Activated CD4-positive, alpha-beta T cell treated with anti-CD3 and anti-CD28 coated beads for 4 hours (primary cell): ENCODE results near the gene NAA38.
A peak's percentile ranks its signal among the peaks of the same experiment; 100 is the strongest.
"Not testable (repeated sequence)": the region's sequence is repeated elsewhere in the genome, so short reads cannot be mapped to it uniquely, and the experiment has no call there.

Source experiments
- DNase-seq, 2 donors: peaks; one replicate each; pipeline ENCODE4 v3.0.0-alpha.2; 2020

Gene NAA38

DNA sequence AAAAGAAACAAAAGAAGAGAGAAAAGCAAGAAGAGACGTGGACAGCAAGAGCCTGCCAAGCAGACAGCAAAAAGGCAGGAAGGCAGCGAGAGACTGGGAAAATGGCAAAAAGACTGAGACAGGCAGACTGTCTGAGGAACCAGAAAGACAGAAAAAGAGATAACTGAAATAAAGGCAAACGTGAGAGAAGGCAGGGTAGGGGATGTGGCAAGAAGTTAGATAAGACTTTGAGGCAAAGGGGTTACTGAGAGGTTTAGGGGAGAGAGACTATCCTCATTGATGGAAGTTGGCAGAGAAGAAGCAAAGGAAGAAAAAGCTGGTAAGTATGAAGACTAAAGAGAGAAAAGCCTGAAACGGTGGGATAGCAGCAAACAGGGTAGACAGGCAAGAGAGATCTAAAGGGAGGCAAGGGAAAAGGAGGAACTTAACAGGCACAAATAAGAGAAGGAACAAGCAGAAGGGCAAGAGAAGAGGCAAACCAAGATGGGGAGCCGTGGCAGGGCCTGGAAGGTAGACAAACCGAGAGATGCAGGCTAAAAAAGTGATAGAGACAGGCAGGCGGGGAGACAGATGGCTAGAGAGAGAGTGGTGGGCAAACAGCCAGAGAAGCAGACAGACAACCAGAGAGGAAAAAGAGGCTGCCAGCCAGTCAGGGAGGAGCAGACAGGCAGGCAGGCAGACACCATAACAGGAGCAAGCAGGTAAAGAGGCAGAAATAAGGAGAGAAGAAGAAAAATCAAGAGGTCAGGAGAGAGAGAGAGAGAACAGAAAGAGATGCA, 24.1 kb upstream of the NAA38 start:
- no peak for DNase-seq

DNA sequence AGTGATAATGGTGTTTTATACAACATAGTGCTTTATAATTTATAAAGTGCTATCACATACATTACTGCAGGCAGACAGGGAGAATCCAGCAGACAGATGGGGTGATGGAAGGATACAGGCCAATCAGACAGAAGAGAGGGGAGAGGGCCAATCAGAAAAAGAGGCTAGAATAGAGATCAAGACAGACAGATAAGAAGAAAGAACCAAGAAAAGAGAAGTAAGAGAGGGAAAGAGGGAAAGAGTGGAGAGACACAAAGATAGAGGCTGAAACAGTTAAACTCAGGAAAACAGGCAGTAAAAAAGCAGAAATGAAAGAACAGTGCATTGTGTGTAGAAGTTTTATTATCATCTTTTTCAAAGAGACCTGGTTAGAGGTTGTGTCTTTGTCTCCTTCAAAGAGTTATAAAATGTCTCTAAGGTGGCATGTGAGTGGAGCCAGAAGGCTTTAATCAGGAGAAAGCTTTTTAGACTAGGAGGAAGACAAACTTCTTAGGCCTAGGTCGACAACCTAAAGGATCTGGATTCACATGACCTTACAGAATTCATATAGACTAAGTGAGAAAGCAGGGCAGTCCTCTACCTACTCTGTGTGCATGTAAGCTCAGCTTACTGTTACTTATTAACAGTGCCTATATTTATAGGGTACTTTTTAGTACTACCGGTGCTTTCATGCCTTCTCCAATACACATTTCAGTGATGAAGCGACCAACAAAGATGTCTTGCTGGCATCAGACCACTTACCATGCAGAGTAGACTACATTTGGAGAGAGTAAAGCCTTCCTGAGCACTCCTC, 22.9 kb upstream of the NAA38 start:
- DNase-seq: no peak

DNA sequence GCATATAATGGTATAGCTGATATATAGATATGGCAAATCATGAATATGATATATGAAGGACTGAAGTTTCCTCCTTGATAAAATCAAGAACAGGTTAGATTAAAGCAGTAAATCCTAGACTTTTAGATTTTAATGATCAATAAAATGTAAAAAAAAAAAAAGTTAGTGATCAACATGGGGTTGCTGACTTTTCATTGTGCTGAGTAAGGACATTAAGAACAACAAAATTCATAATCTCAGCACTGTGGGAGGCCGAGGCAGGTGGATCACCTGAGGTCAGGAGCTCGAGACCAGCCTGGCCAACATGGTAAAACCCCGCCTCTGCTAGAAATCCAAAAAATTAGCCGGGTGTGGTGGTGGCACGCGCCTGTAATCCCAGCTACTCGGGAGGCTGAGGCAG, 20.9 kb upstream of the NAA38 start:
- no peak for DNase-seq

DNA sequence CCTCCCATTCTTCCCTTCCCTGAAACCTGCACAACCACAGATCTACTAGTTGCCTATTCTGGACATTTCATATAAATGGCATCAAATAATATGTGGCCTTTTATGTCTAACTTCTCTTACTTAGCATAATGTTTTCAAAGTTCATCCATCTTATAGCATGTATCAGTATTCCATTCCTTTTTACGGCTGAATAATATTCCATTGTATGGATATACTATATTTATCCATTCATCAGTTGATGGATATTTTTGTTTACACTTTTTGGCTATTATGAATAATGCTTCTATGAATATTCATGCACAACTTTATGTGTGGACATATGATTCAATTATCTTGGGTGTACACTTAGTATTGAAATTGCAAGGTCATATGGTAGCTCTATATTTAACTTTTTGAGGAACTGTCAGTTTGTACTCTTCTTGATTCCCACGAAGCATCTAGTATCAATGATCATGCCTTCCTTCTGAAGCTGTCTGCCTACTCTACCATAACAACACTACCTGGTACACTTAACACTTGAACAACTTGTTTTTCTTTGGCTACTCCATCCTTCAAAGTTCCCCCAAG, 18.5 kb upstream of the NAA38 start:
- no peak for DNase-seq

DNA sequence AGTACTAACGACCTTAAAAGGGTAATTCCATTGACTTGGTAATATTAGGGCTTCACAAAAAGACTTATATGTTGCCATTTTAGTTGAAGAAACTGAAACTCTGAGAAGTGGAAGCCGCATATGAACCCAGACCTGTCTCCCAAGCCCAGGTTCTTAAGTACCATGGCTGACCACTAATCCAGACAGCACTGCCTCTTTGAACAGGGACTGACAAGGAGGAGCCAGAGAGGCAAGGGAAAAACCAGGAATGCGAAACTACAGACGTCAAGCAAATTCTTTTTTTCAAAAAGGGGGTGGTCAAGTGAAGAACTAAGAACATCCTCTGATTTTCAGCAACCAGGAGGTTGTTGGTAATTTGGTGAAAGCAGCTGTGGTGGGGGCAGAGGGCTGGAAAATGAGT, 15.7 kb upstream of the NAA38 start:
- no peak for DNase-seq

DNA sequence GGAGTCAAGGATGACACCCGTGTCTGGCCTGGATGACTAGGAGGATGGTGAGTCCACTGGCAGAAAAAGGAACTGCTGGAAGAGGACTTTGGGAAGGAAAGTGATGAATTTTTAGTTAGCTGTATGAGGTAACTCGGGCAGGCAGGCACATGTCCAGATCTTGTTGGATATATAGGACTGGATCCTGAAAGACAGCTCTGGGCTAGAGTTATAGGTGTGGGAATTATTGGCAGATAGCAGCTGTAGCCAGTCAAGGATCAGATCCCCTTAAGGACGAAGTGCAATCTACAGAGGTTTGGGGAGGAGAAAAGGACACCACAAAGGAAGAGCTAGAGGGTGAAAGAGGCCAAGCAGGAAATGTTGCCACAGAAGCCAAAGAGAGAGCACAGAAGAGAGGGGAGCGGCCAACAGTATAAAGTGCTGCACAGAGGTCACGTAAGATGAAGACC, 10.5 kb upstream of the NAA38 start:
- no peak for DNase-seq

DNA sequence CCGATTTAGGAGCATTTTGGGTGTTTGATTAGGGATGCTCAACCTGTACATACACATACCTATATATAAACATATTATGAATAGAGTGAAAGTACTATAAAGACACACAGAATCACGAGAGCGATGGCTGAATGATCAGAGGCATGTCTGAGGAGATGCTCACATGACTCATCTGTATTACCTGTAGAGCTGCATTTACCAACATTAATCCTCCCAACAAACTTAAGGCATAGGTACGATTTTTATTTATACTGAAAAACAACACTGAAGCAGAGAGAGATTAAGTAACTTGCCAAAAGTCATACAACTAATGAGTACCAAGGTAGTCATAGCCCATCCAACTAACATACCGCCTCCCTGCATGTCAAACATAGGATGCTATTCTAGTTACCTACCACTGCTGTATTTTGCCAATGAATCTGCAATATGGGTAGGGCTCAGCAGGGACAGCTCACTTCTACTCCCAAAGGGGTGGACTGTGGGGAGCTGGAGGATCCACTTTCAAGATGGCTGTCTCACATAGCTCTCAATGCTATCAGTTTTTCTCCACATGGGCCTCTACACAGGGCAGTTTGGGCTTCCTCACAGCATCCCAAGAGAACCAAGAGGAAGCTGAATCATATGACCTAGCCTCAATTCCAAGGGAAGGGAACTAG, 7.8 kb upstream of the NAA38 start:
- no peak for DNase-seq

DNA sequence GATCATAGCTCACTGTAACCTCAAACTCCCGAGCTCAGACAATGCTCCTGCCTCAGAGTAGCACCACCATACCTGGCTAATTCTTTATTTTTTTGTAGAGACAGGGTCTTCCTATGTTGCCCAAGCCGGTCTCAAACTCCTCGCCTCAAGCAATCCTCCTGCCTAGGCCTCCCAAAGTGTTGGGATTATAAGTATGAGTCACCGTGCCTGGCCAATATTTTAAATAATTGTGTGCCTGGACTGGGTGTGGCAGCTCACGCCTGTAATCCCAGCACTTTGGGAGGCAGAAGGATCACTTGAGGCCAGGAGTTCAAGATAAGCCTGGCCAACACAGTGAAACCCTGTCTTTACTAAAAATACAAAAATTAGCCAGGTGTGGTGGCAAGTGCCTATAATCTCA, 7.0 kb upstream of the NAA38 start:
- DNase-seq: not testable (repeated sequence)

DNA sequence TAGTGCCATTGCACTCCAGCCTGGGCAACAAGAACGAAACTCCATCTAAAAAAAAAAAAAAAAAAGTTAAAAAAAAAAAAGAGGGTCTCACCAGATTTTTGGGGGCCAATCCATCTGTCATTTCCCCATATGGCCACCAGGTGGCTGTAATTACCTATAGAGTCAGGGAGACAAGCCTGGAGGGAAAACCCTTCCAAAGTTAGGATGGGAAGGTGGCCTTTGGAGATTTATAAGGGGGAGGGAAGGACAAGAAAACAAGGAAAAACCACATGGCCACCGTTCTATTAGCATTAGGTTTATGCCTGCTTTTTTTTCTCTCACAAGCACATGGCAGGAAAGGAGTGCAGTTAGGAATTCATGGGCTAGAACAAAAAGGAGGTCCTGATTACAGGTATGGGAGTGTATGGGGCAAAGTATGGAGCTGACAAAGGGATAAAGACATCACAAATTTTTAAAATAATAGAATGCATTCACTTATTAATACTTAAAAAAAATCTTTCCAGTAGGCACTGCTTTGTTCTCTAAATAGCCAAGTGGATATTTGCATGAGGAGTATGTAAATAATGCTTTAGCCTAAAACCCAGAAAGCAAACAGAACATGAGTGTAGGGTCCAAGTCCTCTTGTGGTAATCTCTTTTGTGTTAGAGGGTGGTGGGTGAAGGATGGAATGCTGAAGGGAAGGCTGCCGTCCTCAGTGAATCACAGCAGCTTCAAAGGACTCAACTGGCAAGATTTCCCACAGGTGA, 5.5 kb upstream of the NAA38 start:
- peak; percentile 31 to 50 for DNase-seq

DNA sequence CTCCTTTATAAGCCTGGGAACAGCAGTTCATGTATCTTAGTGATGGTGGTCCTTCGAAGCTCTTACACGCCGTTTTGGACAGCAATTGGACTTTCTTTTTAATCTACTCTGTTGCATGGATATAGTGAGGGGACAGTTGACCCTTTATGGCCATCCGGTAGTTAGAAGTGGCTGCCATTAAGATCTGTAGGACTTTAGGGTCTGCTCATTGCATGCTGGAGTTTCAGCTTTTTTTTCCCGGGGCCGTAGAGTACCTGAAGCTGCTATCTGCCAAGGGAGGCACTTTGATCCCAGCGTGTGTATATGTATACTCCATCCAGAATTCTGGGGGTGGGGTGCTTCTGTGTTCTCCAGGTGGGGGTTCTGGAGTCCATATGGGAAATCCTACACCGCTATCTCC, 1.7 kb upstream of the NAA38 start:
- DNase-seq: no peak

DNA sequence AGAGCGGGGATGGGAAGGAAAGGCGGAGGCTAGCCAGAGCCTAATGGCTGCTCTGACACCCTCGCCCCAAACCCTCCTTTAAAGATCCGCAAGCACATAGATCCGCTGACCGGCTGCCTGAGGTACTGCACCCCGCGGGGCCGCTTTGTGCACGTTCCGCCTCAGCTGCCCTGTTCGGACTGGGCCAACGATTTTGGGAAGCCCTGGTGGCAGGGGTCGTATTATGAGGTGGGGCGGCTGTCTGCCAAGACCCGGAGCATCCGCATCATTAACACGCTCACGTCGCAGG, 1.1 kb upstream of the NAA38 start:
- DNase-seq: peak; percentile 46 to 56

DNA sequence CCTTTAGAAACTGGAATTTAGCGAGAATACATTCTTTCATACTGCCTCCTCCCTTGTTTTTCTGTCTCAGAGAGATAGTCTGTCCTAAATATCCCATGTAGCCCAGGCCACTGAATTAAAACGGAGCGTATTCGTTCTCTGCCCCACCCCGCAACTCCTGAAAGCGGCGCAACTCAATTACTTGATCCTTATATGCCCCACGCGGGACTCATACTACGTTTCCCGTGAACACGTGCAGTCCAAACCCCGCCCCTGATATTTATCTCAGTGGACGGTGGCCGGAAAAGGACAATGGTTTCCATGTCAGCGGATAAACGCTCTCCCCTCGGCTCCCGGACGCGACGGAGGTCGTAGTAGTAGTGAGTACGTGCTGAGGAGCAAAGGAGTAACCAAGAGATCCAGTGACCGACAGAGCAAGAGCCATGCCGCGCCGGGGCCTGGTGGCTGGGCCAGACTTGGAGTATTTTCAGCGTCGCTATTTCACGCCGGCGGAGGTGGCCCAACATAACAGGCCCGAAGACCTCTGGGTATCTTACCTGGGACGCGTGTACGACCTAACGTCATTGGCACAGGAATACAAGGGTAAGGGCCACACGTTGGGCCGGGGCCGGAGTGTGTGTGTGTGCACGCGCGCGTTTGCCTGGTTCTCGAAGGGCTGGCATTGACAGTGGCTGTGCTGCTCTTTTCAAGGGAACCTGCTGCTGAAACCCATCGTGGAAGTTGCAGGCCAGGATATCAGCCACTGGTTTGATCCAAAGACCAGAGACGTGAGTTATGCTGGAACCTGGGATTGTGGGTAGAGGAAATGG, 558 bp upstream of the NAA38 start, which contains the start of gene CYB5D1:
TSS of gene CYB5D1 (plus strand) at position 291 of the 809 bp plus-strand sequence. CDS start at position 423, 132 bp downstream.
- peak; percentile 89 to 90 for DNase-seq

DNA sequence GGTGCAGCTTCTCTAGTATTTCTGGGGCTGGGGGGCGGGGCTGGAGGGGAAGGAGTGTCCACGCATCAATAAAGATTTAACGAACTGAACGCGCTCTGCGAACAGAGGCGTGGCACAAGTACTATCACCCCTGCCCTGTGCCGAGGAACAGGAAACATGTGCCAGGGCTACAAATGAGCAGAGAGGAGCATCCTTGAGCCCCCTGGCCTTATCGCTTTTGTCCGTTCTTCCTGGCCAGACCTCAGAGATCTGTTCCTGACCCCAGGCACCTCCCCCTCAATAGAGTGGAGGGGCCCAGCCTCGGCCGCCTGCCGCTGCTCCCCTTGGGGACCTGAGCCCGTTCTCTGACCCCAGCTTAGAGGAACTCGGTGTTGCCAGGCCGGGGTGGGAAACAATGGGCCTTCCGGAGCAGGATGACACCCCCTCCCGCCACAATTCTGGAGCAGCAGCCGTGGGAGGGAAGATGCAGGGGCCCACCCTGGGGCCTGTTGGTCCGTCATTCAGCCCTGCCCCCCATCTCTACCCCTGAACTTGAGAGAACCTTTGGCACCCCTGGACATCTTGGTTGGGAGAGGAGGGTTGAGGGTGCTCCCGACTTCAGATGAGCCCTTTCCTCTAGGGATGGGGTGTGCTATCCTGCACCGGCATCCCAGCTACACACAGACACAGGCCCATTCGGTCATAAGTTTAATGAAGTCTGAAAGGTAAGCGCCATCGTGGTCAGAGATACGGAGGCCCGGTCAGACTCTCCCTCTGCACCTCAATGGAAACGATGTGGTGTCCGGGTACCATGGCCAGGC, 1.1 kb downstream of the NAA38 start:
- DNase-seq: peak; percentile 50 to 58

DNA sequence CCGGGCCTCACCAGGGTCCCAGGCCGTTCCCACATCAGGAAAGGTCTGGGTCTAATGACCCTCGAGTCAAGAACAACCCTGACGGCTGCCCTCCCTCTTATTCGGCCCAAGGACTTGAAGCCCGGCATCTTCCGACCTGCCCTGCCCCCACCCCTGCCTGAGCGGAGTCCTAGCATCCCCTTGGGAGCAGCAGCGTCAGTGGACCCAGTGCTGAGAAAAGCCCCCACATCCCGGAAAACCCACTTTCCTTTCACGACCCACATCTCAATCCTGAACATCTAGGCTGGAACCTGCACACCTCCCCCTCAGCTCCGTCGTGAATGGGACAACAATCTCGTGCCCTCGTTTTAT, 1.7 kb downstream of the NAA38 start:
- DNase-seq: peak; percentile 41 to 50

DNA sequence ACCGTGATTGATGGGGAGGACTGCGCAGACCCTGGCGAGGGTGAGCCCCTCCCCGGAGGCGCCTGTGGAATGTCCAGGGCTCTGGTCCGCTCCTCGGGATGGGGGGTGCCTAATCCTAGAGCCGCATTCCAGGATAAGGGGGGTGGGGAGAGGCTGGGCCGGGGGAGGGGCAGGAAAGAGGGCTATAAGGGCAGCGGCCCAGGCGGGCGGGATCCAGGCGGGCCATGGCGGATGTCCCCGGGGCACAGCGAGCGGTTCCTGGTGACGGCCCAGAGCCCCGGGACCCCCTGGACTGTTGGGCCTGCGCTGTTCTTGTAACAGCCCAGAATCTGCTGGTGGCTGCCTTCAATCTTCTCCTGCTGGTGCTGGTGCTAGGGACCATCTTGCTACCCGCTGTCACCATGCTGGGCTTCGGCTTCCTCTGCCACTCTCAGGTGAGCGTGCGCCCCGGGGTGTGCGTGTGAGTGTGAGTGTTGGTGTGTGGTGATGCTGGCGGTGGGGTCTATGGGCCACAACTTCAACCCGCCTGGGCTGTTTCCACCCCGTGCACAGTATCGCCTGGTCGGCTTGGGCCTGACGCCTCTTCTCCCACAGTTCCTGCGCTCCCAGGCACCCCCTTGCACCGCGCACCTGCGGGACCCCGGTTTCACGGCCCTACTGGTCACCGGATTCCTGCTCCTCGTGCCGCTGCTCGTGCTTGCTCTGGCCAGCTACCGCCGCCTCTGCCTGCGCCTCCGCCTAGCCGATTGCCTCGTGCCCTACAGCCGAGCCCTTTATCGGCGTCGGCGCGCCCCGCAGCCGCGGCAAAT, 2.3 kb downstream of the NAA38 start, which contains the start of gene TMEM88:
TSS of gene TMEM88 (plus strand) at position 216 of the 809 bp plus-strand sequence. CDS start at position 225, 9 bp downstream.
- peak; percentile 45 to 59 for DNase-seq

DNA sequence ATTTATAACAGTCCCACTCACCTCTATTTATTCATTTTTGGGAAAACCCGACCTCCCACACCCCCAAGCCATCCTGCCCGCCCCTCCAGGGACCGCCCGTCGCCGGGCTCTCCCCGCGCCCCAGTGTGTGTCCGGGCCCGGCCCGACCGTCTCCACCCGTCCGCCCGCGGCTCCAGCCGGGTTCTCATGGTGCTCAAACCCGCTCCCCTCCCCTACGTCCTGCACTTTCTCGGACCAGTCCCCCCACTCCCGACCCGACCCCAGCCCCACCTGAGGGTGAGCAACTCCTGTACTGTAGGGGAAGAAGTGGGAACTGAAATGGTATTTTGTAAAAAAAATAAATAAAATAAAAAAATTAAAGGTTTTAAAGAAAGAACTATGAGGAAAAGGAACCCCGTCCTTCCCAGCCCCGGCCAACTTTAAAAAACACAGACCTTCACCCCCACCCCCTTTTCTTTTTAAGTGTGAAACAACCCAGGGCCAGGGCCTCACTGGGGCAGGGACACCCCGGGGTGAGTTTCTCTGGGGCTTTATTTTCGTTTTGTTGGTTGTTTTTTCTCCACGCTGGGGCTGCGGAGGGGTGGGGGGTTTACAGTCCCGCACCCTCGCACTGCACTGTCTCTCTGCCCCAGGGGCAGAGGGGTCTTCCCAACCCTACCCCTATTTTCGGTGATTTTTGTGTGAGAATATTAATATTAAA, 3.1 kb downstream of the NAA38 start:
- DNase-seq: peak in 1 of 2 donors; percentile 24

DNA sequence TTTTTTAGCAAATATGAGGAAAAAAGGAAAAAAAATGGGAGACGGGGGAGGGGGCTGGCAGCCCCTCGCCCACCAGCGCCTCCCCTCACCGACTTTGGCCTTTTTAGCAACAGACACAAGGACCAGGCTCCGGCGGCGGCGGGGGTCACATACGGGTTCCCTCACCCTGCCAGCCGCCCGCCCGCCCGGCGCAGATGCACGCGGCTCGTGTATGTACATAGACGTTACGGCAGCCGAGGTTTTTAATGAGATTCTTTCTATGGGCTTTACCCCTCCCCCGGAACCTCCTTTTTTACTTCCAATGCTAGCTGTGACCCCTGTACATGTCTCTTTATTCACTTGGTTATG, 3.7 kb downstream of the NAA38 start:
- peak; percentile 32 to 44 for DNase-seq

DNA sequence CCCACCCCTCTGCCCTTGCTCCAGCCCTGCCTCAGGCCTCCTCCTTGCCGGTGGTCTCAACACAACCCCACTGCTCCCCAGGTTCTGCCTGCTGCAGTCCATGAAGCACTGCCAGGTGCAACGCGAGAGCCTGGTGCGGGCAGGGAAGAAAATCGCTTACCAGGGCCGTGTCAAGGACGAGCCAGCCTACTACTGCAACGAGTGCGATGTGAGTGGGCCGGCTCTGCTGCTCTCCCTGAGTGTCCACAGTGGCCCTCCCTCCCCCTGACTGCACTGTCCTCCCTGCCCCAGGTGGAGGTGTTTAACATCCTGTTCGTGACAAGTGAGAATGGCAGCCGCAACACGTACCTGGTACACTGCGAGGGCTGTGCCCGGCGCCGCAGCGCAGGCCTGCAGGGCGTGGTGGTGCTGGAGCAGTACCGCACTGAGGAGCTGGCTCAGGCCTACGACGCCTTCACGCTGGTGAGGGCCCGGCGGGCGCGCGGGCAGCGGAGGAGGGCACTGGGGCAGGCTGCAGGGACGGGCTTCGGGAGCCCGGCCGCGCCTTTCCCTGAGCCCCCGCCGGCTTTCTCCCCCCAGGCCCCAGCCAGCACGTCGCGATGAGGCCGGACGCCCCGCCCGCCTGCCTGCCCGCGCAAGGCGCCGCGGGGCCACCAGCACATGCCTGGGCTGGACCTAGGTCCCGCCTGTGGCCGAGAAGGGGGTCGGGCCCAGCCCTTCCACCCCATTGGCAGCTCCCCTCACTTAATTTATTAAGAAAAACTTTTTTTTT, 4.3 kb downstream of the NAA38 start:
- DNase-seq: peak; percentile 22 to 34

DNA sequence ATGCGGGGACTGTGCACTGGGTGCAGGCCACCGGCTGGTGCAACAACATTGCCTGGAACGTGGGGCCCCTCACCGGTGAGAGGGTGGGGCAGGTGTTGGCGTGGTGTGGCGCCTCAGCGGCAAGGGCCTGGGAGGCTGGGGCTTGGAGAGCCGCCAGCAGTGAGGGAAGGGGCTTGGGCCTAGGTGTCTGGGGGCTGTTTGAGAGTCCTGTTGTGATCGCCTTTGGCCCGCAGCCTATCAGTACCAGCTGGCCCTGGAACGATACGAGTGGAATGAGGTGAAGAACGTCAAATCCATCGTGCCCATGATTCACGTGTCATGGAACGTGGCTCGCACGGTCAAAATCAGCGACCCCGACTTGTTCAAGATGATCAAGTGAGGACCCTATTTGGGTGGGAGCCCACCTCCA, 5.1 kb downstream of the NAA38 start:
- peak; percentile 19 to 30 for DNase-seq
